Parathyroid adenoma (tissue), 2 donors: ENCODE measurements around the gene DNAI1.

Experiments
- H2AFZ ChIP-seq: fragments of 300-600 bp; sonication (generic); one replicate; pipeline ENCODE4 v1.7.0; 2017; ENCODE audit warnings: antibody characterized with exemption, mild to moderate bottlenecking
- H3K27ac ChIP-seq: fragments of 300-600 bp; sonication (generic); one replicate; pipeline ENCODE4 v1.7.0; 2017
- H3K27me3 ChIP-seq: fragments of 300-600 bp; sonication (generic); one replicate; pipeline ENCODE4 v1.7.0; 2017; ENCODE audit warnings: low read length; ENCODE audit not compliant: control insufficient read depth, insufficient read depth
- H3K36me3 ChIP-seq: fragments of 300-600 bp; sonication (generic); one replicate; pipeline ENCODE4 v1.7.0; 2017; ENCODE audit warnings: low read length; ENCODE audit not compliant: control insufficient read depth, insufficient read depth
- H3K4me1 ChIP-seq: fragments of 300-600 bp; sonication (generic); one replicate; pipeline ENCODE4 v1.7.0; 2017; ENCODE audit warnings: control low read depth
- H3K4me2 ChIP-seq: fragments of 300-600 bp; sonication (generic); one replicate; pipeline ENCODE4 v1.7.0; 2017; ENCODE audit warnings: low read length
- H3K4me3 ChIP-seq: fragments of 300-600 bp; sonication (generic); one replicate; pipeline ENCODE4 v1.7.0; 2017; ENCODE audit warnings: low read depth, low read length
- H3K79me2 ChIP-seq: fragments of 300-600 bp; sonication (generic); one replicate; pipeline ENCODE4 v1.7.0; 2017; ENCODE audit warnings: control low read depth
- H3K9ac ChIP-seq: fragments of 300-600 bp; sonication (generic); one replicate; pipeline ENCODE4 v1.7.0; 2017; ENCODE audit warnings: mild to moderate bottlenecking
- H3K9me3 ChIP-seq: fragments of 300-600 bp; sonication (generic); one replicate; pipeline ENCODE4 v1.7.0; 2017; ENCODE audit warnings: low read length; ENCODE audit not compliant: control insufficient read depth
- CTCF ChIP-seq: fragments of 300-600 bp; sonication (generic); IDR thresholded peaks from one replicate; pipeline ENCODE4 v1.7.0; 2017; ENCODE audit warnings: antibody characterized with exemption, mild to moderate bottlenecking
- donor health status: primary hyperparathyroidism.

Gene DNAI1

GRCh38 chr9:34440017-34440416 lies 18.6 kb upstream of the DNAI1 start:
- H3K4me1 ChIP-seq: peaks cover 4% of the 10 kb centered on the region
- H2AFZ ChIP-seq: no peak overlapping the region
- H3K4me2 ChIP-seq: no peak overlapping the region
- peaks cover 6% of the 10 kb centered on the region for H3K79me2 ChIP-seq
- H3K27me3 ChIP-seq: no peaks in the 10 kb centered on the region
- H3K27ac ChIP-seq: no peak overlapping the region
- H3K4me3 ChIP-seq: no peak overlapping the region
- H3K9ac ChIP-seq: no peak overlapping the region
- TF ChIP-seq CTCF: no peak
- no peaks in the 10 kb centered on the region for H3K9me3 ChIP-seq
- no peaks in the 10 kb centered on the region for H3K36me3 ChIP-seq

DNA sequence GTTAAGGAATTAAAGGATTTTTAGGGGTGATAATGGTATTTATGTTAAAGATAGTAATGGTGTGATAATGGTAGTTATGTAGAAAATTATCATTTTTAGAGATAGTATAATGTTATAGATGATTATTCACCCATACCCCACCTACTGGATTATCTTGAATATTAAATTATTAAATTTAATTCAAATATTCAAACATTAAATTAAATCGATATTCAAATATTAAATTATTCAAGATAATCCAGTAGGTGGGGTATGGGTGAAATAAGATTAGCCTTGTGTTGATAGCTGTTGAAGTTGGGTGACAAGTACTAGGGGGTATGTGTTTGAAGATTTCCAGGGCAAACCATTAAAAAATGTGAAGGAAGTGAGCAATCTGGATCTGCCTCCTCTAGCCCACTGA lies 15.8 kb upstream of the DNAI1 start:
- TF ChIP-seq CTCF: no peak
- Histone ChIP-seq H3K4me3 (no peak overlapping the region), H3K9me3 (no peaks in the 10 kb centered on the region), H3K4me1 (peaks cover 5% of the 10 kb centered on the region), H3K9ac (no peak overlapping the region), H3K36me3 (no peaks in the 10 kb centered on the region), H3K27me3 (no peaks in the 10 kb centered on the region), H3K27ac (no peak overlapping the region), H2AFZ (no peak overlapping the region), H3K79me2 (peaks cover 10% of the 10 kb centered on the region), H3K4me2 (no peak overlapping the region)

DNA sequence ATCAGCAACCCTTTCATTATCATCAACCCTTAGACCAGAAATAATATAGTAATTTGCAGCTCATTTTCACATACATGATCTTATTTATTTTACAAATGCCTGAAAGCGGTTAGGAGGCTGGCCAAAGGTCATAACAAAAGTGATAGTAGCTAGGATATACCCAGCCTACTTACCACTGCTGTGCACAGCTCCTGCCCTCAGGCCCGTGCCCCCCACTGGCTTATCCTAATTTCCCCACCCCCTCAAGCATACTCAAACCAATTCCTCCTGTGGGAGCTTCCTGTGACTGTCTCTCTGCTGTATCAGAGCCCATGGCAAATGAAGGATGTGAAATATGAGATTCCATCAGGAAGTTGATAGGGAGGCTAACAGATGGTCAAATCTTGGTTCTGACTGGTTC lies 15.1 kb upstream of the DNAI1 start:
- Histone ChIP-seq H3K79me2 (peaks cover 17% of the 10 kb centered on the region), H3K9me3 (no peaks in the 10 kb centered on the region), H3K4me3 (no peak overlapping the region), H3K27ac (no peak overlapping the region), H2AFZ (no peak overlapping the region), H3K9ac (no peak overlapping the region), H3K4me2 (no peak overlapping the region), H3K4me1 (peaks cover 6% of the 10 kb centered on the region), H3K27me3 (no peaks in the 10 kb centered on the region), H3K36me3 (no peaks in the 10 kb centered on the region)
- TF ChIP-seq CTCF: no peak

DNA sequence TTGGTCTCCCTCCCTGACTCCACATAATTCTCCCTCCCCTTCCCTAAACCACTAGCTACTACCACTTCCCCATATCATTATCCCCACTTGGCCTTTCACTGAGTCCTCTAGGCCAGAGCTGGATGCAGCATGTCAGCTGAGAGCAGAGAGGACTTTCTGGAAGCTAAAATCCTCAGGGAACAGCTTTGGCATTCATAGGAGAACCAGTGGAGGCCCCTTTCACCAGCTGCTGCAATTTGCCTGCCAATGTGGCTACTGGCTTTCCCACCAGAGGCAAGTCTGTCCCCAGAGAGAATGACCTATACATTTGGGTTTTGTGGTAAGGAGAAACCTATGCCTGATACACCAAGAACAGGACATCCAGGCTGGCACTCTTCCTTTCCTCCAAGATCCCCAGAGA lies 14.6 kb upstream of the DNAI1 start:
- Histone ChIP-seq H3K4me3 (no peak overlapping the region), H3K27me3 (no peaks in the 10 kb centered on the region), H3K9me3 (no peaks in the 10 kb centered on the region), H3K79me2 (peaks cover 20% of the 10 kb centered on the region), H3K9ac (no peak overlapping the region), H3K4me2 (no peak overlapping the region), H3K27ac (no peak overlapping the region), H3K36me3 (no peaks in the 10 kb centered on the region), H2AFZ (no peak overlapping the region), H3K4me1 (peaks cover 6% of the 10 kb centered on the region)
- TF ChIP-seq CTCF: no peak

DNA sequence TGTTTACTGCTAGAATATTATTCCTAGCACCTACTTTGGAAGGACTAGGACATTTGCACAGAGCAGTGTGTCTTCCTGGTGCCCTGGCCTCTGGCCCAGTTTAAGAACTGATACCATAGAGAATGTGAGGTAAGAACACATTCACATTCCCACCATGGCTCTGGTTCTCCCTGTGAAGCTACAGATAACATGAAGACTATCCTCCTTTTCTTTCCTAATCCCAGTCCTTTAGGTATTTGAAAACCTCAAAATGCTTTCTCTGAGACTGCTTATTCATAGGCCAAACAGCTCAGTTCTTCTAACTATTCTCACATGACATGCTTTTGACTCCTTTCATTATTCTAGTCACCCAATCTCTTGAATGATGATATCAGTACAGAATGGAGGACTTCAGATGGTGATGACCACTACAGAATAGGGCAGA lies 12.1 kb upstream of the DNAI1 start:
- H3K36me3 ChIP-seq: no peaks in the 10 kb centered on the region
- no peak for TF ChIP-seq CTCF
- no peak overlapping the region for H3K27ac ChIP-seq
- peaks cover 6% of the 10 kb centered on the region for H3K4me1 ChIP-seq
- H2AFZ ChIP-seq: no peak overlapping the region
- no peak overlapping the region for H3K4me2 ChIP-seq
- no peaks in the 10 kb centered on the region for H3K9me3 ChIP-seq
- no peak overlapping the region for H3K9ac ChIP-seq
- no peaks in the 10 kb centered on the region for H3K27me3 ChIP-seq
- no peak overlapping the region for H3K4me3 ChIP-seq
- peaks cover 20% of the 10 kb centered on the region for H3K79me2 ChIP-seq
